Type B pancreatic cell (in vitro differentiated cells): Measurements from ENCODE around the gene ZNF341. TPM values are rescaled to one million over a fixed set of nuclear protein-coding genes. Genes with fewer than 3 reads are reported as not detected.

ENCODE experiments used
- DNase-seq: peaks from one replicate; pipeline ENCODE4 v3.0.0; 2021; ENCODE audit warnings: mixed read lengths; ENCODE audit not compliant: unreplicated experiment; ENCODE audit errors: extremely low spot score
- H3K27ac Mint-ChIP-seq: 2 replicates; pipeline ENCODE4 v1.8.0; 2021; ENCODE audit warnings: mild to moderate bottlenecking, mixed read lengths
- H3K27me3 Mint-ChIP-seq: 2 replicates; pipeline ENCODE4 v1.8.0; 2021; ENCODE audit warnings: mixed read lengths
- H3K36me3 Mint-ChIP-seq: 2 replicates; pipeline ENCODE4 v1.8.0; 2021; ENCODE audit warnings: mixed read lengths
- H3K4me1 Mint-ChIP-seq: one replicate; pipeline ENCODE4 v1.8.0; 2021; ENCODE audit warnings: mixed read lengths; ENCODE audit not compliant: unreplicated experiment
- H3K4me3 Mint-ChIP-seq: 2 replicates; pipeline ENCODE4 v1.8.0; 2021; ENCODE audit warnings: mild to moderate bottlenecking, mixed read lengths
- H3K9me3 Mint-ChIP-seq: 2 replicates; pipeline ENCODE4 v1.8.0; 2021; ENCODE audit warnings: mixed read lengths
- total RNA-seq: library from RNA; stranded (reverse); gene quantifications from 2 replicates; pipeline ENCODE4 v1.2.1, GENCODE V29; 2021; ENCODE audit warnings: low replicate concordance
- TF ChIP-seq, protein P1 (sequence below): fragments of 200-600 bp; sonication (generic); conservative IDR thresholded peaks from 2 replicates; pipeline ENCODE4 v1.5.0; 2021; ENCODE audit warnings: antibody characterized with exemption, mild to moderate bottlenecking

The ZNF341 gene
- total RNA-seq, 1 donor from 2014 or later = 4.6 TPM

- DNase-seq = no peak
- TF ChIP-seq, protein P1, sequence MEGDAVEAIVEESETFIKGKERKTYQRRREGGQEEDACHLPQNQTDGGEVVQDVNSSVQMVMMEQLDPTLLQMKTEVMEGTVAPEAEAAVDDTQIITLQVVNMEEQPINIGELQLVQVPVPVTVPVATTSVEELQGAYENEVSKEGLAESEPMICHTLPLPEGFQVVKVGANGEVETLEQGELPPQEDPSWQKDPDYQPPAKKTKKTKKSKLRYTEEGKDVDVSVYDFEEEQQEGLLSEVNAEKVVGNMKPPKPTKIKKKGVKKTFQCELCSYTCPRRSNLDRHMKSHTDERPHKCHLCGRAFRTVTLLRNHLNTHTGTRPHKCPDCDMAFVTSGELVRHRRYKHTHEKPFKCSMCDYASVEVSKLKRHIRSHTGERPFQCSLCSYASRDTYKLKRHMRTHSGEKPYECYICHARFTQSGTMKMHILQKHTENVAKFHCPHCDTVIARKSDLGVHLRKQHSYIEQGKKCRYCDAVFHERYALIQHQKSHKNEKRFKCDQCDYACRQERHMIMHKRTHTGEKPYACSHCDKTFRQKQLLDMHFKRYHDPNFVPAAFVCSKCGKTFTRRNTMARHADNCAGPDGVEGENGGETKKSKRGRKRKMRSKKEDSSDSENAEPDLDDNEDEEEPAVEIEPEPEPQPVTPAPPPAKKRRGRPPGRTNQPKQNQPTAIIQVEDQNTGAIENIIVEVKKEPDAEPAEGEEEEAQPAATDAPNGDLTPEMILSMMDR = no peak
- H3K4me1 Mint-ChIP-seq = peaks cover 24% of the 10 kb centered on the region
- no peaks in the 10 kb centered on the region for H3K27me3 Mint-ChIP-seq
- H3K36me3 Mint-ChIP-seq = no peaks in the 10 kb centered on the region
- H3K27ac Mint-ChIP-seq = no peak overlapping the region
- no peak overlapping the region for H3K4me3 Mint-ChIP-seq
- H3K9me3 Mint-ChIP-seq = no peaks in the 10 kb centered on the region
These were observed 44.4 kb upstream of the ZNF341 start for GRCh38 chr20:33687370-33687915.

- Mint-ChIP-seq H3K27ac (peak overlapping the region; percentile 57), H3K36me3 (no peaks in the 10 kb centered on the region)
These were observed 43.5 kb upstream of the ZNF341 start for GRCh38 chr20:33687993-33688937.

GRCh38 chr20:33688938-33689424, 42.8 kb upstream of the ZNF341 start:
- H3K4me3 Mint-ChIP-seq = no peak overlapping the region
- H3K4me1 Mint-ChIP-seq = peaks cover 19% of the 10 kb centered on the region
- H3K9me3 Mint-ChIP-seq = no peaks in the 10 kb centered on the region
- TF ChIP-seq, protein P1 = no peak
- no peak for DNase-seq
- no peaks in the 10 kb centered on the region for H3K36me3 Mint-ChIP-seq
- no peaks in the 10 kb centered on the region for H3K27me3 Mint-ChIP-seq
- H3K27ac Mint-ChIP-seq = no peak overlapping the region

More at GRCh38 chr20:33687993-33688937, 43.5 kb upstream of the ZNF341 start:
- TF ChIP-seq, protein P1 = no peak
- Mint-ChIP-seq H3K27me3 (no peaks in the 10 kb centered on the region), H3K9me3 (no peaks in the 10 kb centered on the region), H3K4me1 (peaks cover 18% of the 10 kb centered on the region), H3K4me3 (peak overlapping the region; percentile 47)
- DNase-seq = no peak

- no peaks in the 10 kb centered on the region for H3K27me3 Mint-ChIP-seq
- H3K4me1 Mint-ChIP-seq = peaks cover 24% of the 10 kb centered on the region
- no peak overlapping the region for H3K27ac Mint-ChIP-seq
- no peak overlapping the region for H3K4me3 Mint-ChIP-seq
- no peaks in the 10 kb centered on the region for H3K9me3 Mint-ChIP-seq
- no peak for DNase-seq
- no peaks in the 10 kb centered on the region for H3K36me3 Mint-ChIP-seq
- TF ChIP-seq, protein P1 = no peak
These were observed 42.3 kb upstream of the ZNF341 start for GRCh38 chr20:33689493-33689892.

DNA sequence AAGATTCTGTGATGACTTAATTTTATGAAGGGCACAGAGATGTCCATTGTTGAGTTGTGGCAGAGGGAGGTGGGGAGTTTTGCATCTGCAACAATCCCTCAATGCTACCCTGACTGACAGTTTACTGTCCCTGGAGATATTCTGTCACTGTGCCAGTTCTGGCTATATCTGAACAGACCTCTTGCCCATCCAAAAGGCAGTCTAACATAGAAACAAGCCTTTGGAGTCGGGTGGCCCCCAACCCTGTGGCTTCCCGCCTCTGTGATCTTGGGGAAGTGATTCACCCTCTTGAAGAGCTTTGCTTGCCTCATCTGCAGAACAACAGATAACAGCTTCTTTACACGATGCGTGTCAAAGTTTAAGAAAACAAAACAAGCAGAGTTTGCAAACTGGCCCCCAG, 41.8 kb upstream of the ZNF341 start:
- Mint-ChIP-seq H3K9me3 (no peaks in the 10 kb centered on the region), H3K36me3 (no peaks in the 10 kb centered on the region), H3K27me3 (no peaks in the 10 kb centered on the region), H3K4me3 (no peak overlapping the region), H3K4me1 (peaks cover 22% of the 10 kb centered on the region), H3K27ac (no peak overlapping the region)
- TF ChIP-seq, protein P1 = no peak
- DNase-seq = no peak
